C4-2B (cell line): ENCODE results near the gene TMEM183A.

Experiments used
- ZFX ChIP-seq: fragments of 450-650 bp; IDR thresholded peaks from 2 replicates; pipeline ENCODE4 v1.6.1; 2017
- TF ChIP-seq, protein P1 (sequence below): fragments of 450-650 bp; conservative IDR thresholded peaks from 2 replicates; pipeline ENCODE4 v1.5.1; 2017; ENCODE audit warnings: mild to moderate bottlenecking

DNA sequence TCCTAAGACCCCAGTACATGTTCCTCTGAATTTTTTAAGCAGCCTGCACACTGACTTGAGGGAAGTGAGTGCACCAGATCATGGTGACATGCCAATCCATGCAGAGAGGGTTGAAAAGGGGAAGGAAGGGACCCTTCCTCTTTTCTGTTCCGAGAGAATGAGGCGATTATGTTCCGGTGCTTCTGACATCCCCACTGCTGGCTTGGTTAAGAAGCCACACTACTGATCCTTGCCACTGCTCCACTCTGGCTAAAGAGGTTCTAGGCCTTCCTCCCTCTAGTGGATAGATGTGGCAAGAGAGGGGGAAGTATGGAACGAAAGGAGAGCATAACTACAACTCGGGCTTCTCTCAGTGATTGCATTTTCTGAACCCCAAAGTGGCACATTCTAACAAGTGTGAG is 38.3 kb upstream of the TMEM183A start:
- TF ChIP-seq, protein P1, sequence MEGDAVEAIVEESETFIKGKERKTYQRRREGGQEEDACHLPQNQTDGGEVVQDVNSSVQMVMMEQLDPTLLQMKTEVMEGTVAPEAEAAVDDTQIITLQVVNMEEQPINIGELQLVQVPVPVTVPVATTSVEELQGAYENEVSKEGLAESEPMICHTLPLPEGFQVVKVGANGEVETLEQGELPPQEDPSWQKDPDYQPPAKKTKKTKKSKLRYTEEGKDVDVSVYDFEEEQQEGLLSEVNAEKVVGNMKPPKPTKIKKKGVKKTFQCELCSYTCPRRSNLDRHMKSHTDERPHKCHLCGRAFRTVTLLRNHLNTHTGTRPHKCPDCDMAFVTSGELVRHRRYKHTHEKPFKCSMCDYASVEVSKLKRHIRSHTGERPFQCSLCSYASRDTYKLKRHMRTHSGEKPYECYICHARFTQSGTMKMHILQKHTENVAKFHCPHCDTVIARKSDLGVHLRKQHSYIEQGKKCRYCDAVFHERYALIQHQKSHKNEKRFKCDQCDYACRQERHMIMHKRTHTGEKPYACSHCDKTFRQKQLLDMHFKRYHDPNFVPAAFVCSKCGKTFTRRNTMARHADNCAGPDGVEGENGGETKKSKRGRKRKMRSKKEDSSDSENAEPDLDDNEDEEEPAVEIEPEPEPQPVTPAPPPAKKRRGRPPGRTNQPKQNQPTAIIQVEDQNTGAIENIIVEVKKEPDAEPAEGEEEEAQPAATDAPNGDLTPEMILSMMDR: peak; percentile 71
- no peak for TF ChIP-seq ZFX
